ENCODE results near the gene ACAD10. TPM values are rescaled to one million over a fixed set of nuclear protein-coding genes. Genes with fewer than 3 reads are reported as not detected.

ACAD10 gene
- 22.8 TPM for total RNA-seq

DNA sequence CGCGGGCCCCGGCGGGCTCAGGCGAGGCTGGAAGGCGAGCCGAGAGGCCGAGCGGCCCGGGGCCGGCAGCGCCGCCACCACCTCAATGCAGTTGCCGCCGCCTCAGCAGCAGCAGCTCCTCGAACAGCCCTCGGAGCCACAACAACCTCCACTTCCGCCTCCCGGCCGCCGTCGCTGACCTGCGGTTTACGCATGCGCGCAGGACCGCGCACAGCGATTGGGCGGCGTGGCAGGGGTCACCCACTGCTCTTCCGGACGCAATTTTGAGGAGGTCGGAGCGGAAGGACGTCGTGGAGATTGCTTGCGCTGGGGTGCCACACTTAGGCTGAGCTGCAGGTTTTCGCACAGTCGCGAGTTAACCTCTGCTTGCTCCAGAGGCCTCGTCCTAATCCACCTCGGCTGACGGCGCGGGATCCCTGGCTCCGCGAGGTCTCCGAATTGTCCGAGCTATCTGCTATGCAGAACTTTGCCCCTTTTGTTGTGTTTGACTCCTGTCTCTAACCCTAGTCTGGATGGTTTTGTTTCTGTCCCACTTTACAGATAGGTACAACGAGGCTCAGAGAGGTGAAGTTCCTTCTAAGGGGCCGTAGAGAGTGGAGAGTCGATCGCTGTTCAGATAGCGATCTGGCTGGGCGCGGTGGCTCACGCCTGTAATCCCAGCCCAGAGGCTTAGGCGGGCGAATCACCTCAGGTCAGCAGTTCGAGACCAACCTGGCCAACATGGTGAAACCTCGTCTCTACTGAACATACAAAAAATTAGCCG, at the start of gene ACAD10, which contains the start of gene BRAP:
TSS of gene ACAD10 (plus strand) at position 243 of the 763 bp plus-strand sequence. CDS start 6,657 bp downstream, outside the sequence.
TSS of gene BRAP (minus strand) at position 146 of the 763 bp plus-strand sequence. CDS start 164 bp downstream, outside the sequence.

DNA sequence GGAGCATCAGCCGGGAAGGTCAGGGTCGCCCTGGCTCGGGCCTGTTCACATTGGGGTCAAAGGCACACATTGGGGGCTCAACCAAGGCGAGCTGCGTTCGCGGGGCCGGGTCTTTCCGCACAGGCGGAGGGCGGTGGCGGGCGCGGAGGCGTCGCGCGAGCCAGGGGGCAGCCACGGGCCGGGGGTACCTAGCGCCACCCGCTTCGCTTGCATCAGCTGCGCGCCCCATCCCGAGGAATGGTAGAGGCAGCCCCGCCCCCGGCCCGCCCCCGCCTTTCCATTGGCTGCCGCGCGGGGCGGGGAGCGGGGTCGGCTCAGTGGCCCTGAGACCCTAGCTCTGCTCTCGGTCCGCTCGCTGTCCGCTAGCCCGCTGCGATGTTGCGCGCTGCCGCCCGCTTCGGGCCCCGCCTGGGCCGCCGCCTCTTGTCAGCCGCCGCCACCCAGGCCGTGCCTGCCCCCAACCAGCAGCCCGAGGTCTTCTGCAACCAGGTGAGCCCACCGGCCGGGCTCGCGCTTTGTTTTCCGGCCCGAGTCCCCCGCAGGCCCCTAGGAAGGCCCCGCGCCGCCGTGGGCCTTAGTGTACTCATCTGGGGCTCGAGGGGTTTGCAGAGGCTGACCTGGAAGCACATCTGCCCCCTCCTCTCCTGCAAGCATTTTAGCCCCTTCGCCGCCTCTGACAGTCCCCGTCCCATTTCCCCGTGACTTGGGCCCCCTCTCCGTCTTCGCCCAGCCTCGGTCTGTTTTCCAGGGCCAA, 80.9 kb downstream of the ACAD10 start, which contains the start of gene ALDH2:
TSS of gene ALDH2 (plus strand) at position 326 of the 754 bp plus-strand sequence. CDS start at position 376, 50 bp downstream.

Small RNAs within 50 kb of the gene (small RNA-seq; reads per million reads assigned to genes)
- 0.15 reads per million for gene MIR6761

Other genes with a start within 250 kb of the ACAD10 start
- 99.4 TPM for gene ATXN2, start 86.7 kb upstream of the ACAD10 start, total RNA-seq
- 23.3 TPM for gene BRAP, start 97 bp upstream of the ACAD10 start, total RNA-seq
- gene ALDH2, start 80.9 kb downstream of the ACAD10 start, total RNA-seq: 24.7 TPM
- gene MAPKAPK5, start 156.2 kb downstream of the ACAD10 start, total RNA-seq: 32.1 TPM

Data from diencephalon (tissue), 1 donor.